ENCODE results near the gene INTS3. TPM values are rescaled to one million over a fixed set of nuclear protein-coding genes. Genes with fewer than 3 reads are reported as not detected.

The INTS3 gene
- total and polyA plus RNA-seq, 5 donors, result 26.4 to 41.8 (median 33.2) TPM

DNA sequence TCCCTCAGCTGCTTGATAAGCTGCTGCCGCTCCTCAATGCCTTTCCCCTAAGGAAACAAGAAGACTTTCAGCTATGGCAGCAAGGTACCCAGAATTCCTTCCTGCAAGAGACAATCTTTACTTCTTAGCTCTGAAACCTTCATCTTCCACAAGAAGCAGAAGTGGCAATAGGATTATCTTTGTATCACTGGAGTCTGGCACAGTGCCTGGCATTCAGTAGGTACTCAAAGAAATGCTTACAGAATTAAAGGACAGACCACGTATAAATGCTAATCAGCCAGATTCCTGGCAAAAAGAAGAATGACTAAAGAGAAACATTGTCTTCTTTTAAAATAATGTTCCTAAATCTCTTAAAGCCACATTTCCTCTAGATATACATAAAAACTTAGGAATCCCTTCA is 91.0 kb downstream of the INTS3 start:
- H3K4me3 ChIP-seq (ENCODE audit: low read length), result no peak overlapping the region
- peaks cover 3% of the 10 kb centered on the region for H3K4me1 ChIP-seq (ENCODE audit: control insufficient read depth, insufficient read depth, low read length)
- no peak overlapping the region for H3K27ac ChIP-seq (ENCODE audit: low read length)
- WGBS, result 78% methylated on average over 2 of the region's 2 CpGs
- no peak for DNase-seq
- H3K9me3 ChIP-seq (ENCODE audit: control insufficient read depth, low read length), result no peaks in the 10 kb centered on the region
- no peaks in the 10 kb centered on the region for H3K27me3 ChIP-seq (ENCODE audit: control insufficient read depth, insufficient read depth)
- no peak for ATAC-seq
- intact Hi-C loops (cut with DNase I), result no loop called here

Small RNA genes lying within 50 kb of the gene (microRNA-seq; reads per million reads assigned to microRNA genes)
- 0 reads per million in 2 donors for gene MIR8083

Other genes starting within 250 kb of the INTS3 start
- 100 to 1,000 TPM; 334 to 461 (median 411) TPM for gene S100A6, start 192.1 kb upstream of the INTS3 start, total RNA-seq
- gene S100A6, start 192.1 kb upstream of the INTS3 start, polyA plus RNA-seq, result 819 TPM
- not detected for gene S100A5, start 187.1 kb upstream of the INTS3 start, total RNA-seq
- not detected for gene S100A5, start 187.1 kb upstream of the INTS3 start, polyA plus RNA-seq
- gene S100A4, start 182.2 kb upstream of the INTS3 start, total RNA-seq, result 100 to 1,000 TPM in 3 of 4 donors, 10 to 100 TPM in 1; 95.9 to 243 (median 148) TPM
- gene S100A4, start 182.2 kb upstream of the INTS3 start, polyA plus RNA-seq, result 329 TPM
- 1 to 10 TPM in 2 of 4 donors, under 1 TPM in 2; 0.54 to 2.0 (median 1.1) TPM for gene S100A3, start 178.8 kb upstream of the INTS3 start, total RNA-seq
- 1.6 TPM for gene S100A3, start 178.8 kb upstream of the INTS3 start, polyA plus RNA-seq
- gene S100A2, start 162.2 kb upstream of the INTS3 start, total RNA-seq, result 1 to 10 TPM in 1 of 4 donors, under 1 TPM in 3; 0.92 to 1.2 (median 0.97) TPM
- 3.7 TPM for gene S100A2, start 162.2 kb upstream of the INTS3 start, polyA plus RNA-seq
- 10 to 100 TPM; 42.6 to 56.1 (median 44.3) TPM for gene S100A16, start 114.9 kb upstream of the INTS3 start, total RNA-seq
- gene S100A16, start 114.9 kb upstream of the INTS3 start, polyA plus RNA-seq, result 73.9 TPM
- 1 to 10 TPM; 2.5 to 5.6 (median 3.8) TPM for gene S100A14, start 111.7 kb upstream of the INTS3 start, total RNA-seq
- 4.3 TPM for gene S100A14, start 111.7 kb upstream of the INTS3 start, polyA plus RNA-seq
- gene S100A13, start 100.5 kb upstream of the INTS3 start, total RNA-seq, result 100 to 1,000 TPM; 183 to 265 (median 220) TPM
- 295 TPM for gene S100A13, start 100.5 kb upstream of the INTS3 start, polyA plus RNA-seq
- 1,000 to 10,000 TPM; 1,233 to 1,764 (median 1,522) TPM for gene S100A1, start 99.6 kb upstream of the INTS3 start, total RNA-seq
- gene S100A1, start 99.6 kb upstream of the INTS3 start, polyA plus RNA-seq, result 2,571 TPM
- 10 to 100 TPM; 56.1 to 75.3 (median 66.1) TPM for gene CHTOP, start 94.0 kb upstream of the INTS3 start, total RNA-seq
- gene CHTOP, start 94.0 kb upstream of the INTS3 start, polyA plus RNA-seq, result 65.0 TPM
- gene SNAPIN, start 69.3 kb upstream of the INTS3 start, total RNA-seq, result 10 to 100 TPM; 42.8 to 66.3 (median 53.7) TPM
- 75.4 TPM for gene SNAPIN, start 69.3 kb upstream of the INTS3 start, polyA plus RNA-seq
- 10 to 100 TPM; 66.9 to 85.0 (median 70.2) TPM for gene ILF2, start 57.1 kb upstream of the INTS3 start, total RNA-seq
- 45.6 TPM for gene ILF2, start 57.1 kb upstream of the INTS3 start, polyA plus RNA-seq
- 10 to 100 TPM; 21.2 to 31.2 (median 25.5) TPM for gene NPR1, start 49.4 kb upstream of the INTS3 start, total RNA-seq
- 26.0 TPM for gene NPR1, start 49.4 kb upstream of the INTS3 start, polyA plus RNA-seq
- 10 to 100 TPM; 16.9 to 22.0 (median 20.1) TPM for gene SLC27A3, start 47.4 kb downstream of the INTS3 start, total RNA-seq
- gene SLC27A3, start 47.4 kb downstream of the INTS3 start, polyA plus RNA-seq, result 26.5 TPM
- 10 to 100 TPM; 35.8 to 50.1 (median 42.6) TPM for gene GATAD2B, start 194.9 kb downstream of the INTS3 start, total RNA-seq
- gene GATAD2B, start 194.9 kb downstream of the INTS3 start, polyA plus RNA-seq, result 7.2 TPM
- 10 to 100 TPM; 40.6 to 48.7 (median 41.7) TPM for gene DENND4B, start 218.7 kb downstream of the INTS3 start, total RNA-seq
- gene DENND4B, start 218.7 kb downstream of the INTS3 start, polyA plus RNA-seq, result 32.0 TPM
- gene CRTC2, start 230.6 kb downstream of the INTS3 start, total RNA-seq, result 10 to 100 TPM; 23.4 to 32.8 (median 26.2) TPM
- 26.9 TPM for gene CRTC2, start 230.6 kb downstream of the INTS3 start, polyA plus RNA-seq
- 10 to 100 TPM; 61.2 to 71.4 (median 65.1) TPM for gene SLC39A1, start 235.5 kb downstream of the INTS3 start, total RNA-seq
- gene SLC39A1, start 235.5 kb downstream of the INTS3 start, polyA plus RNA-seq, result 61.3 TPM
- 1 to 10 TPM; 4.3 to 6.0 (median 4.8) TPM for gene CREB3L4, start 239.9 kb downstream of the INTS3 start, total RNA-seq
- 6.0 TPM for gene CREB3L4, start 239.9 kb downstream of the INTS3 start, polyA plus RNA-seq
- gene JTB, start 249.6 kb downstream of the INTS3 start, total RNA-seq, result 100 to 1,000 TPM in 2 of 4 donors, 10 to 100 TPM in 2; 92.1 to 108 (median 102) TPM
- 143 TPM for gene JTB, start 249.6 kb downstream of the INTS3 start, polyA plus RNA-seq

All from right cardiac atrium (tissue), 5 donors.